Spleen (tissue), 11 donors: ENCODE measurements around the gene SLC22A3. TPM values are rescaled to one million over a fixed set of nuclear protein-coding genes. Genes with fewer than 3 reads are reported as not detected.

Source experiments
- DNase-seq: peaks from one replicate; pipeline ENCODE4 v3.0.0-alpha.2; 2020
- H3K27ac ChIP-seq, 8 donors: fragments of 200-600 bp; sonication (generic) in 7 of 8; 1 replicate in 4 of 8; 2 replicates in 4 of 8; pipeline versions ENCODE4 v1.5.0 to v1.8.0; 2016 to 2021; ENCODE audit warnings: inconsistent platforms in 4 of 8, mild to moderate bottlenecking in 4 of 8, moderate library complexity in 1 of 8
- H3K27me3 ChIP-seq, 7 donors: fragments of 200-600 bp; sonication (generic) in 6 of 7; replicated peaks in 1 of 7; 1 replicate in 4 of 7; 2 replicates in 3 of 7; pipeline versions ENCODE4 v1.5.0 to v1.8.0; 2016 to 2021; ENCODE audit warnings: inconsistent platforms in 3 of 7, mild to moderate bottlenecking in 1 of 7
- H3K36me3 ChIP-seq, 6 donors: fragments of 200-600 bp; sonication (generic) in 5 of 6; 1 replicate in 4 of 6; 2 replicates in 2 of 6; pipeline versions ENCODE4 v1.5.0 to v1.8.0; 2016 to 2021; ENCODE audit warnings: inconsistent platforms in 2 of 6
- H3K4me1 ChIP-seq, 6 donors: fragments of 200-600 bp; sonication (generic) in 5 of 6; 1 replicate in 3 of 6; 2 replicates in 3 of 6; pipeline versions ENCODE4 v1.5.0 to v1.8.0; 2016 to 2021; ENCODE audit warnings: inconsistent platforms in 3 of 6
- H3K4me3 ChIP-seq, 8 donors: fragments of 200-600 bp; sonication (generic) in 7 of 8; 1 replicate in 4 of 8; 2 replicates in 4 of 8; pipeline versions ENCODE4 v1.5.0 to v1.8.0; 2016 to 2021; ENCODE audit warnings: inconsistent platforms in 4 of 8, mild to moderate bottlenecking in 4 of 8, moderate library complexity in 2 of 8
- H3K9me3 ChIP-seq, 8 donors: fragments of 200-600 bp; sonication (generic) in 7 of 8; 1 replicate in 4 of 8; 2 replicates in 4 of 8; pipeline versions ENCODE4 v1.5.0 to v1.8.0; 2016 to 2021; ENCODE audit warnings: inconsistent platforms in 4 of 8
- POLR2A ChIP-seq, 3 donors: fragments of 450-650 bp; IDR thresholded peaks; one replicate each; pipeline ENCODE4 v1.5.1; 2017; ENCODE audit warnings: antibody characterized with exemption in 3 of 3, mild to moderate bottlenecking in 1 of 3
- POLR2AphosphoS5 ChIP-seq, 3 donors: sonication (generic); formaldehyde crosslinking; IDR thresholded peaks; one replicate each; pipeline ENCODE4 v1.5.1; 2017; ENCODE audit warnings: antibody characterized with exemption in 3 of 3
- WGBS, 5 donors: extraction: QIAGEN DNeasy Blood & Tissue Kit in 3 of 5; methylation state at CpG; one replicate each; pipeline versions ENCODE4 v1.1.5 to v1.1.7; 2013 to 2018; 5-methylcytosine and 5-hydroxymethylcytosine counted together
- intact Hi-C: fragments of 100-400 bp; cut with DNase I; formaldehyde crosslinking; loops from one replicate; pipeline ENCODE4 v1.15.0; 2023; ENCODE audit warnings: low total_unique reads
- polyA plus RNA-seq, 3 donors: library from polyadenylated mRNA; stranded (reverse); fragments of 200-250 nt; gene quantifications; one replicate each; pipeline ENCODE4 v1.2.1, GENCODE V29; 2013
- total RNA-seq, 7 donors: library from RNA; depleted of rRNA in 3 of 7; stranded (reverse); fragments of >200 nt in 3 of 7; fragmentation: NEBNext Ultra II Directional in 4 of 7; extraction: Animal tissue kit (Norgen Biotek cat#: 25700) in 4 of 7; gene quantifications; one replicate each; pipeline versions ENCODE4 v1.1.0 to v1.2.1, GENCODE V29; 2016 to 2021
- TF ChIP-seq, protein P1 (sequence below), 11 experiments: fragments of 200-600 bp in 7 of 11; fragments of 450-650 bp in 4 of 11; sonication (generic) in 4 of 11; IDR thresholded peaks in 8 of 11; conservative IDR thresholded peaks in 3 of 11; 1 replicate in 7 of 11; 2 replicates in 4 of 11; pipeline versions ENCODE4 v1.4.0 to v1.8.0; 2016 to 2021; ENCODE audit warnings: antibody characterized with exemption in 11 of 11, inconsistent platforms in 4 of 11, mild to moderate bottlenecking in 1 of 11
- donor health status: healthy with polysubstance abuse.
- donor health status: DM: no; HTN: no; CAD: no; lungs with moderate emphysema.
- donor health status: DM: no; HTN: no; CAD: no.
- donor health status: Bipolar disorder and iron deficiency.
- donor health status: healthy.
- donor health status: DM: no; HTN: no; CAD: no.
- donor health status: DM: yes; HTN: yes; CAD: no.

Gene SLC22A3
- total and polyA plus RNA-seq, 10 donors = 0.70 to 2.2 (median 1.7) TPM

DNA sequence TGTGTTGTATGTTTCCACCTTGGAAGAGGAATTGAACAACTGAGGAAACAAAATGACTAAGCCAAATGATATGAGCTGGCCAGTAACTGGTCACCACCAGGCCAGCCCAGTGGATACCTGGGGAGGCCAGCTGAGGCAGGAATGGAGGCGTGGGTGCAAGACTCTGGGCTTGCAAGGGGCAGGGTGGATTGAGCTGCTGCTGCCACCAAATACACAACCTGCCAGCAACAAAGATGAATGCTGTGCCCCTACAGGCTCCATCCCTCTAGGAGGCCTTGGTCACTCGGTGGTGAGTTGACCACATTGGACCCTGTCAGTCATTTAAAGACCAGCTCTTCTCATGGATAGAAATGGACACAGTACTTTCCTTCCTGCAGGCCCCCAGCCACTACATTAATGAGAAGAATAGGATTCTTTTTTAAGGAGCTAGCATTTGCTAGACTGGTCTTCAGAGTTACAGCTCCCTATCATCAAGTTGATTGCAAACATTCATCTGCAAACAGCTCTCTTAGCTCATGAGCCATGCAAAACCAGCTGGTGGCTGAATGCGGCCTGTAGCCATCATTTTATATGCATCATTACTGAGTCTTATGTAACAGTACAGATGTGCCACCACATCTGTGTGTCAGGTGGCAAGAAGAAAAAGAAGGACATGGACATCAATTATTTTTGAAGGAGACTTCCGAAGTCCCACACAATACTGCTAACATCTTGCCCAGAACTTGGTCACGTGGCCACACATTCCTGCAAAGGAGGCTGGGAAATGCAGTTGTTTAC lies 26.3 kb upstream of the SLC22A3 start:
- Histone ChIP-seq H3K27me3 (no peaks in the 10 kb centered on the region), H3K27ac (no peak overlapping the region), H3K4me3 (no peak overlapping the region), H3K4me1 (no peaks in the 10 kb centered on the region), H3K9me3 (peaks cover 0 to 19% (median 14%) of the 10 kb centered on the region in 8 donors), H3K36me3 (no peaks in the 10 kb centered on the region)
- intact Hi-C loops = no loop called here
- TF ChIP-seq POLR2A (IDR thresholded peaks at IDR 0.05) = no peak
- TF ChIP-seq, protein P1, sequence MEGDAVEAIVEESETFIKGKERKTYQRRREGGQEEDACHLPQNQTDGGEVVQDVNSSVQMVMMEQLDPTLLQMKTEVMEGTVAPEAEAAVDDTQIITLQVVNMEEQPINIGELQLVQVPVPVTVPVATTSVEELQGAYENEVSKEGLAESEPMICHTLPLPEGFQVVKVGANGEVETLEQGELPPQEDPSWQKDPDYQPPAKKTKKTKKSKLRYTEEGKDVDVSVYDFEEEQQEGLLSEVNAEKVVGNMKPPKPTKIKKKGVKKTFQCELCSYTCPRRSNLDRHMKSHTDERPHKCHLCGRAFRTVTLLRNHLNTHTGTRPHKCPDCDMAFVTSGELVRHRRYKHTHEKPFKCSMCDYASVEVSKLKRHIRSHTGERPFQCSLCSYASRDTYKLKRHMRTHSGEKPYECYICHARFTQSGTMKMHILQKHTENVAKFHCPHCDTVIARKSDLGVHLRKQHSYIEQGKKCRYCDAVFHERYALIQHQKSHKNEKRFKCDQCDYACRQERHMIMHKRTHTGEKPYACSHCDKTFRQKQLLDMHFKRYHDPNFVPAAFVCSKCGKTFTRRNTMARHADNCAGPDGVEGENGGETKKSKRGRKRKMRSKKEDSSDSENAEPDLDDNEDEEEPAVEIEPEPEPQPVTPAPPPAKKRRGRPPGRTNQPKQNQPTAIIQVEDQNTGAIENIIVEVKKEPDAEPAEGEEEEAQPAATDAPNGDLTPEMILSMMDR (IDR thresholded peaks at IDR 0.05 in 8 of 11, conservative IDR thresholded peaks at IDR 0.05 in 3 of 11) = no peak
- TF ChIP-seq POLR2AphosphoS5 (IDR thresholded peaks at IDR 0.05) = no peak
- DNase-seq = no peak
- WGBS, 5 donors = 67 to 83% (median 79%) methylated on average over 5 of the region's 5 CpGs

DNA sequence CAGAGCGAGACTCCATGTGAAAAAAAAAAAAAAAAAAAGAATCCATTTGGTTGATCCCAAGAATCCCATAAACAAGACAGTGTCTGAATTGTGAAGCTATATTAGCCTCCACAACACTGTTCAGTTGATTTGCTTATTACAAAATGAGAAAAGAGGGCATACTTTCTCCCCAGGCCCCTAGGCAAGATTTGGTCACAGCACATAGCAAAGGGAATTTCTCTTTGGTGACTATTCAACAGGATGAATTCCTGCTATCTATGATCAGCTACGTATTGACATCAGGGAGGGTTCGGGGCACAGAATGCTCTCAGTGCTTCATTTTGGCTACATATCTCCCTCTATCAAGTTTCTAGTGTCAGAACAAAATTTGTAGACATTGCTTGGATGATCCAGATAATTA lies 20.2 kb upstream of the SLC22A3 start:
- H3K27me3 ChIP-seq = peaks cover 0 to 9% (median 0%) of the 10 kb centered on the region in 7 donors
- TF ChIP-seq POLR2AphosphoS5 (IDR thresholded peaks at IDR 0.05) = no peak
- no peak for TF ChIP-seq POLR2A (IDR thresholded peaks at IDR 0.05)
- TF ChIP-seq, protein P1 (IDR thresholded peaks at IDR 0.05 in 8 of 11, conservative IDR thresholded peaks at IDR 0.05 in 3 of 11) = no peak
- intact Hi-C loops = no loop called here
- 82 to 90% (median 89%) methylated on average over 3 of the region's 3 CpGs for WGBS, 5 donors
- H3K36me3 ChIP-seq = no peaks in the 10 kb centered on the region
- H3K9me3 ChIP-seq = no peaks in the 10 kb centered on the region
- no peak for DNase-seq
- no peak overlapping the region for H3K4me3 ChIP-seq
- H3K27ac ChIP-seq = no peak overlapping the region
- no peaks in the 10 kb centered on the region for H3K4me1 ChIP-seq

DNA sequence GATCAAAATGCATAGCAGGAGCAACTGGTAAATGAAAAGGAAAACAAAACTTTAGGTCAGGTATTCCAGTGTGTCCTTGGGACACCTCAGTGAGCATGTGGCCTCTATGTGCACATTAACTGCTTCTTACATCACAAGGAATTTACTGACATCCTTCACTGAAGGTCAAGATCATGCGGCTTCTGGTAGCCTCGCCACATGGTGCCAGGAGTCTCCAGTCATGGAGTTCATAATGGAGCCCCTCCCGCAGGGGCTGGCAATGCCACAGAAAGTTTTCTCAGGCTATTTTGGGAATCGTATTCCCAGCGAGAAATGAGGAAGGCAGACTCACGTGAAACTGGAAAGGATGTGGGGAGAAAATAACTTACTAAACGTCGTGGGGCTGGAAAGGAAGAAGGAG lies 19.7 kb upstream of the SLC22A3 start:
- Histone ChIP-seq H3K27me3 (peaks cover 0 to 13% (median 0%) of the 10 kb centered on the region in 7 donors), H3K9me3 (no peaks in the 10 kb centered on the region), H3K27ac (no peak overlapping the region), H3K36me3 (no peaks in the 10 kb centered on the region), H3K4me1 (no peaks in the 10 kb centered on the region), H3K4me3 (no peak overlapping the region)
- 48 to 64% (median 63%) methylated on average over 8 of the region's 8 CpGs for WGBS, 5 donors
- DNase-seq = no peak
- intact Hi-C loops = no loop called here
- TF ChIP-seq, protein P1 (IDR thresholded peaks at IDR 0.05 in 8 of 11, conservative IDR thresholded peaks at IDR 0.05 in 3 of 11) = no peak
- TF ChIP-seq POLR2A (IDR thresholded peaks at IDR 0.05) (no peak), POLR2AphosphoS5 (IDR thresholded peaks at IDR 0.05) (no peak)

DNA sequence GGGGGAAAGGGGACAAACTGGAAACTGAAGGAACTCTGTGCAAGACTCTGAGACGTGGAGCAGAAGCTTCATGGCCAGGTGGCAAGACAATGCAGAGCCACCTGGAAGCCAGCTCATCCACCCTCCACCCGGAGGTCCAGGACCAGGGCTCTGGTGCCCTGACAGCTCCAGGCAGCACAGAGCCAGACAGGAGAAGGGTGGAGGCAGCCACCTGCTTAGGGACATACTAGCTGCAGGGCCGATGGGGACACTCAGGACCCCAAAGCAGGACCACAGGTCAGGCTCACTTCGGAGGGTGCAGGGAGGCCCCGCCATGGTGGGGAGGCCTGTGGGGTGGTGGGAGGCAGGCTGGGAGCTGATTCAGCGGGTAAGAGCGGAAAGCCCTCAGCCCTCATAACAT lies 19.0 kb upstream of the SLC22A3 start:
- Histone ChIP-seq H3K4me1 (no peaks in the 10 kb centered on the region), H3K9me3 (no peaks in the 10 kb centered on the region), H3K36me3 (no peaks in the 10 kb centered on the region), H3K27ac (no peak overlapping the region), H3K4me3 (no peak overlapping the region), H3K27me3 (peaks cover 0 to 19% (median 0%) of the 10 kb centered on the region in 7 donors)
- TF ChIP-seq POLR2AphosphoS5 (IDR thresholded peaks at IDR 0.05) (no peak), POLR2A (IDR thresholded peaks at IDR 0.05) (no peak)
- TF ChIP-seq, protein P1 (IDR thresholded peaks at IDR 0.05 in 8 of 11, conservative IDR thresholded peaks at IDR 0.05 in 3 of 11) = no peak
- no peak for DNase-seq
- WGBS, 5 donors = 66 to 91% (median 77%) methylated on average over 6 to 7 of the region's 7 CpGs
- intact Hi-C loops = no loop called here
